GM18909 (cell line): ENCODE data around the gene IFIT2.
"Not testable (repeated sequence)": the region's sequence is repeated elsewhere in the genome, so short reads cannot be mapped to it uniquely, and the experiment has no call there.

Source experiments
- ATAC-seq: cut with Tn5 transposase; IDR thresholded peaks from one replicate; pipeline ENCODE4 v1.9.1; 2021; ENCODE audit warnings: mild to moderate bottlenecking; ENCODE audit not compliant: unreplicated experiment, poor library complexity

The IFIT2 gene

DNA sequence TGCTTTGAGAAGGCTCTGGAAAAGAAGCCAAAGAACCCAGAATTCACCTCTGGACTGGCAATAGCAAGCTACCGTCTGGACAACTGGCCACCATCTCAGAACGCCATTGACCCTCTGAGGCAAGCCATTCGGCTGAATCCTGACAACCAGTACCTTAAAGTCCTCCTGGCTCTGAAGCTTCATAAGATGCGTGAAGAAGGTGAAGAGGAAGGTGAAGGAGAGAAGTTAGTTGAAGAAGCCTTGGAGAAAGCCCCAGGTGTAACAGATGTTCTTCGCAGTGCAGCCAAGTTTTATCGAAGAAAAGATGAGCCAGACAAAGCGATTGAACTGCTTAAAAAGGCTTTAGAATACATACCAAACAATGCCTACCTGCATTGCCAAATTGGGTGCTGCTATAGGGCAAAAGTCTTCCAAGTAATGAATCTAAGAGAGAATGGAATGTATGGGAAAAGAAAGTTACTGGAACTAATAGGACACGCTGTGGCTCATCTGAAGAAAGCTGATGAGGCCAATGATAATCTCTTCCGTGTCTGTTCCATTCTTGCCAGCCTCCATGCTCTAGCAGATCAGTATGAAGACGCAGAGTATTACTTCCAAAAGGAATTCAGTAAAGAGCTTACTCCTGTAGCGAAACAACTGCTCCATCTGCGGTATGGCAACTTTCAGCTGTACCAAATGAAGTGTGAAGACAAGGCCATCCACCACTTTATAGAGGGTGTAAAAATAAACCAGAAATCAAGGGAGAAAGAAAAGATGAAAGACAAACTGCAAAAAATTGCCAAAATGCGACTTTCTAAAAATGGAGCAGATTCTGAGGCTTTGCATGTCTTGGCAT, 4.8 kb downstream of the IFIT2 start:
- no peak for ATAC-seq

DNA sequence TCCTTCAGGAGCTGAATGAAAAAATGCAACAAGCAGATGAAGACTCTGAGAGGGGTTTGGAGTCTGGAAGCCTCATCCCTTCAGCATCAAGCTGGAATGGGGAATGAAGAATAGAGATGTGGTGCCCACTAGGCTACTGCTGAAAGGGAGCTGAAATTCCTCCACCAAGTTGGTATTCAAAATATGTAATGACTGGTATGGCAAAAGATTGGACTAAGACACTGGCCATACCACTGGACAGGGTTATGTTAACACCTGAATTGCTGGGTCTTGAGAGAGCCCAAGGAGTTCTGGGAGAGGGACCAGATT, 5.4 kb downstream of the IFIT2 start:
- ATAC-seq = no peak

DNA sequence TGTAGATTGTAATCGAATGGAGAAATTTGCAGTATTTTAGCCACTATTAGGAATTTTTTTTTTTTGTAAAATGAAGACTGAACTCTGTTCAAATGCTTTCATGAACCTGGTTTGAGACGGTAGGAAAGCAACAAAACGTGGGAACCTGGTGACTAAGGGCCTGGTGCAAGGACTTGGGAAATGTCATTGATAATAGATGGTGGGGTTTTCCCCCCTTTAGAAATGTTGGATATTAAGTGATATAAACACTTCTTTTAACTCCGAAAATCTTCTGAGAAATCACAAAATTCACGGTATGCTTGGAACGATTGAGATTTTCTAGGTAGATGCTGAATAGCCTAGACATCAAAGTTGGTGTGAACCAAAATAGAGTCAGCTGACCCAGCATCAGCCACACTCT, 6.4 kb downstream of the IFIT2 start:
- no peak for ATAC-seq

DNA sequence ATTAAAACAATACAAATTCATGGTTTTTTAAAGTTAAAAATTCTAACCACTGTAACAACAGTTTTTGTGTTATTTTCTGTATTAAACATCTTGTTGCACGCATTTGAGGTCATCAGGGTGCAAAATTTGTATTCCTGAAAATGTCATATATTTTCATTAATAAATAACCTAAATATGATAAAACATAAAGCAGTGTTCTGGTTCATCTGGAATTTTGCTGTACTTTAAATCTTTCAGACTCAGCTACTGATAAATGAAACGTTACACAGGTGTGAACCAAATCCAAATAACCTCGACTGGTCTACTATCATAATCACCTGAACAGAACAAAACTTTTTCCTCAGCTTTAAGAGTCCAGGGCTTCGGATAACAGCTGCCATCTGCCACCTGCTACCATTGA, 6.9 kb downstream of the IFIT2 start:
- ATAC-seq = no peak

DNA sequence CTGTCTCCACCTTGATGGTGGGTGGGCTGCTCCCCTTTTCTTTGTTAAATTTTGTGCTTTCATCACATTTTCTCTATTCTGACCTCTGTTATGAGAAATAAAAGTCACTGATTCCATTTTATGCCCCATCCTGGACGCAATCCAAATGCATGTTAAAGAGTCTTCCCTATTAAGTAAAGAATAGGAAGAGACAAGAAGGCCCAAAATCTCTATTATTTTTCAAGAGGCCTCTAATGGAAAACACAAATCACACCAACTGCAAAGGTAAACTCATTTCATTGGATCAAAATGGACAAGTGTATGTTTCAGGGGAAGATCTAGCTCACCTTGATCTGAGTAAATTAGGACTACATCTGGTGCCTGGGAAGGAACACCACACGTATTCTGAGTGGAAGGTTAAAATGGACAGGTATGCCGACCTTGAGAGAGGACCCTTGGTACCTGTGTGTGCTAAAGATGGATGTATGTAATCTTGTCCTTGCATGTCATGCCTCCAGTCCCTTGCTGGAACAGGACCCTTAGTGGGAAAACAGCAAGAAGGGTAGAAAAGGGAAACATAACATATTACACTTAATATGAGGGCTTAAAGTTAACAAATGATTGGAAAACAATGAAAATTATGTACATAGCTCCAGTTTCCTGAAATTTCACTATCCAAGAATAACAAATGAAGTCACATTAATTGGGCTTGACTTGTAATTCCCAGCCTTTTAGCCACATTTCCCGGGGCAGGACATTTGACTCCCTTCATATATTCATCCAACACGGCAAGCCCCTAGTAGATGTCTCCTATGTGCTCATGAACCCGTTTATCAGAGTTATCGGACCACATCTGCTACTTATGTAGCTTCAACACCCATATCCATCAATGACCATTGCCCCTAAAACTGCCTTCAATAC, 7.6 kb downstream of the IFIT2 start:
- ATAC-seq = no peak

DNA sequence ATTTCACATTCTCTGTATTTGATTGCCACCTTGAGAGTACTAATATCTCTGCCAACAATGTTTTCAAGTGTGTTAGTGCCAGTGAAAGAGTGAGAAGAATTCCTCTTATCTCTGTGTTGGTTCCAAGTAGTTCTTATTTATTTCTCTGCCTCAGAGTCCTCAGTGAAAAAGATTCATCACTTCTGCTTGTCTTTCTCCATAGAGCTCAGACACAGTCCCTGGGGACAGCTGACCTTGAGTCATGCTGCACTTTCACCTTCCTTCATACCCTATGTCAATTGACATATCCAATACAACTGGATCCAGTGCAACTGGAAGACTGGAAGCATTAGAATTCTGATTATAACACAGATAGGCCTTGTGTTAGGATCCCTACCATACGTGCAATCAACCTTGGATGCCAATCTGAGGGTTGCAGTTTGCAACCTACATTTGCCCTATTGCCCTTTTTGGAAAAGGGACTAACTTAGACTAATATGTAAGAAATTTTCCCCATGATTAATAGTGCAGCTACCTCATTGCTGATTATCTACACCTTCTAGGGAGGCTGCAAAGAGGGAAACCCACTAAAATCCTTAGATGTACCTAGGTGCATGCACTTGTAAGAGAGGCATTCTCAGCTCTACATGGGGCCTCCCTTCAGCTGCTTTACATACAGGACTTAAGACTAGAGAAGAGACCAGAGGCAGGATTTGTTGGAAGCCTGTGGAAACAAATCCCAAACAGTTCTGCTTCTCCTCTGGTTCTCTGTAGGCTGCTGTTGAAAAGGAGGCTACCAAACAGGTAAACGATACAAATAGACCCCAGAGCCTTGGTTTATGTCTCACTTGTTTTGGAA, 8.4 kb downstream of the IFIT2 start:
- ATAC-seq = no peak

DNA sequence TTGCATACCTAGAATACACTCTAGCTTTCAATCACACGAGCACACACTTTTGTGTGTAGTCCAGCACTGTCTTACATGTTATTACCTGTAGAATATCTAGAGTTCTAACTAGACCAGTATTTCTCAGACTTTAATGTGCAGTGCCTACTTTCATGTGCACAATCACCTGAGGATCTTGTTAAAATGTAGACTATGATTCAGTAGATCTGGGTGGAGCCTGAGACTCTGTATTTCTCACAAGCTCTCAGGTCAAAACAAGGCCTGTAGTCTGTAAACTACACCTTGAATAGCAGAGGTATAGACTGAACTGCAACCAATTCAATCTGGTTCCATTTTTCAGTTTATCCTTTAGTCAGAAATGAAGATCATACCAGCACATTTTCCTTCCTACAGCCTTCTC, 11.1 kb downstream of the IFIT2 start:
- ATAC-seq = no peak

DNA sequence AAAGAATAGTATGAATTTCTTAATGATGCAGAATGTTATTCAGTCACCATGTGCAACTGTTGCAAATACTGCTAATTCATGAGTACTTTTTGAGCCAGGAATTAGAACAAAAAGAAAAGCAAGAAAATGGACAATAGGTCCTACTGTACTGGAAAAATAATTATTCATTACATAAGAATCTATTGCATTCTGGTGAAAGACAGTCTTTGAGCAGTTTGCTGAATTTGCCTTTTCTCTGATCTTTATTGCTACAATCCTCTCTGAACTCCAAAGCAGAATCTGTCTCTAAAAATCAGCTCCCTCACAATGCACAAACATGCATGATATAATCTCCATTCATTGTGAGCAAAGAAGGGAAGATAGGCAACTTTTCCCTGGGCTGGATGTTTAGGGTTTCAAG, 12.8 kb downstream of the IFIT2 start:
- ATAC-seq = no peak

DNA sequence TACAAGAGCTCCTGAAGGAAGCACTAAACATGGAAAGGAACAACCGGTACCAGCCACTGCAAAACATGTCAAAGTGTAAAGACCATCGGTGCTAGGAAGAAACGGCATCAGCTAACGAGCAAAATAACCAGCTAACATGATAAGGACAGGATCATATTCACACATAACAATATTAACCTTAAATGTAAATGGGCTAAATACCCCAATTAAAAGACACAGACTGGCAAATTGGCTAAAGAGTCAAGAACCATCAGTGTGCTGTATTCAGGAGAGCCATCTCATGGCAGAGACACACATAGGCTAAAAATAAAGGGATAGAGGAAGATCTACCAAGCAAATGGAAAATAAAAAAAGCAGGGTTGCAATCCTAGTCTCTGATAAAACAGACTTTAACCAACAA, 16.2 kb downstream of the IFIT2 start:
- not testable (repeated sequence) for ATAC-seq

DNA sequence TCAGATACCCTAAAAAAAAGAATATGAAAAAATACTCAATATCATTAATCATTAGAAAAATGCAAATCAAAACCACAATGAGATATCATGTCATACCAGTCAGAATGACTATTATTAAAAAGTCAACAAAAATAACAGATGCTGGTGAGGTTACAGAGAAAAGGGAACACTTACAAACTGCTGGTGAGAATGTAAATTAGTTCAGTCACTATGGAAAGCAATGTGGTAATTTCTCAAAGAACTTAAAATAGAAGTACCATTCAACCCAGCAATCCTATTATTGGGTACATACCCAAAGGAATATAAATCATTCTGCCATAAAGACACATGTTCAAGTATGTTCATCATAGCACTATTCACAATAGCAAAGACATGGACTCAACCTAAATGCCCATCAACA, 23.2 kb downstream of the IFIT2 start:
- ATAC-seq = not testable (repeated sequence)

DNA sequence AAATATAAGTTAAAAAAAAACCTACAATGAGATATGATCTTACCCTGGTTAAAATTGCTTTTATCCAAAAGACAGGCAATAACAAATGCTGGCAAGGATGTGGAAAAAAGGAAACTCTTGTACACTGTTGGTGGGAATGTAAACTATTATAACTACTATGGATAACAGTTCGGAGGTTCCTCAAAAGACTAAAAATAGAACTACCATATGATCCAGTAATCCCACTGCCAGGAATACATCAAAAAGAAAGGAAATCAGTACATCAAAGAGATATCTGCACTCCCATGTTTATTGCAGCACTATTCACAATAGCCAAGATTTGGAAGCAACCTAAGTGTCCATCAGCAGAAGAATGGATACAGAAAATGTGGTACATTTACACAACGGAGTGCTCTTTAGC, 24.0 kb downstream of the IFIT2 start:
- not testable (repeated sequence) for ATAC-seq

DNA sequence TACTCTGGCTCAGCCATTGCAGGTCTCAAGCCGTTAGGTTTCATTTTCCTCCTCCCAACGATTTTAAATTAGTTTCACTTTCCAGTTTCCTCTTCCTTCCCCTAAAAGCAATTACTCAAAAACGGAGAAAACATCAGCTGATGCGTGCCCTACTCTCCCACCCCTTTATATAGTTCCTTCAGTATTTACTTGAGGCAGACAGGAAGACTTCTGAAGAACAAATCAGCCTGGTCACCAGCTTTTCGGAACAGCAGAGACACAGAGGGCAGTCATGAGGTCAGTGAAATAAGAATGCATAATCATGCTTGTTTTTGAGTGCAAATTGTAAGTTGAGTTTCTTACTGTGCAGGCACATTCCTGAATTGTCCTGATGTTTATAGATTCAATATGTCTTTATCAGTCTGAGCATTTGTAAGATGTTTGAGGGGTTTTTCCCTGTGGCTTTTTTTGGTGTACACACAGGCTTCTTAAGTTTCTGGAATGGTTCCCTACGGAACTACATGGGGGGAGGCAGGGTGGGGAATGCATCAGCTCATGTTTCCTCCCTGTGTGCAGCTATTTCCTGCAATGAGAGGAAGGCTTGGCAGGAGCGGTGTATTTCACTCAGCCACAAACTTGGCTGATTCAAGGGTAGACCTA, 26.1 kb downstream of the IFIT2 start, which contains the start of gene IFIT3:
TSS of gene IFIT3 (plus strand) at position 195 of the 639 bp plus-strand sequence. CDS start at position 272, 77 bp downstream.
- ATAC-seq = peak; percentile 33

DNA sequence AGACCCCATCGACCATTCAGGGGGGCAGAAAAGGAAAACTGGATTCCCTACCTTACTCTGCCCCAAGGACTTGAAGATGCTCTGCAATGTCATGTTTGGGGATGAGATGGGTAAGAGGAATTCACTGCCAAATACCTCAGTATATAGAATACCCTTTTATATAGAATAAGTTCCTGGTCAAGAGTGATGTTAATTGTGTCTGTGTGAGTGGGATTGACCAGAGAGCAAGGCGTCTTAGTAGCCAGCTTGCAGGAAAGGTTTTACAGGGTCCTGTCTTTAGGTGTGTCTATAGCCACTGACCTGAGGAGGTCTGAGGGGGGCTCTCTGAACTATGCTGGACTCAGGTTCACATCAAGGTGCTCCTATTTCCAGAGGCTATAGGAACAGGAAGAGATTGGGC, 27.3 kb downstream of the IFIT2 start:
- ATAC-seq = no peak

DNA sequence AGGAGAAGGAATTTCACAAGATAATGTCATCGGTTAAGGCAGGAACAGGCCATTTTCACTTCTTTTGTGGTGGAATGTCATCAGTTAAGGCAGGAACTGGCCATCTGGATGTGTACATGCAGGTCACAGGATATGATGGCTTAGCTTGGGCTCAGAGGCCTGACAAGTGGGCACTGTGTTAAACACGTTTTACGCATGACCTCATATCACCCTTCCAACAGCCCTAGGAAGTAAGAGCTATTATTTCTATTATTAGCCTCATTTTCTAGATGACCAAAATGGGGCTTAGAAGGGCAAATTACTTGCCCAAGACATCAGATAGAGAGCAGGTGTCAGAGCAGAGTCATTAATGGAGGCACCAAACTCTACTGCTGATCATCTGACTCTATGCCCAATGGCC, 28.2 kb downstream of the IFIT2 start:
- not testable (repeated sequence) for ATAC-seq

DNA sequence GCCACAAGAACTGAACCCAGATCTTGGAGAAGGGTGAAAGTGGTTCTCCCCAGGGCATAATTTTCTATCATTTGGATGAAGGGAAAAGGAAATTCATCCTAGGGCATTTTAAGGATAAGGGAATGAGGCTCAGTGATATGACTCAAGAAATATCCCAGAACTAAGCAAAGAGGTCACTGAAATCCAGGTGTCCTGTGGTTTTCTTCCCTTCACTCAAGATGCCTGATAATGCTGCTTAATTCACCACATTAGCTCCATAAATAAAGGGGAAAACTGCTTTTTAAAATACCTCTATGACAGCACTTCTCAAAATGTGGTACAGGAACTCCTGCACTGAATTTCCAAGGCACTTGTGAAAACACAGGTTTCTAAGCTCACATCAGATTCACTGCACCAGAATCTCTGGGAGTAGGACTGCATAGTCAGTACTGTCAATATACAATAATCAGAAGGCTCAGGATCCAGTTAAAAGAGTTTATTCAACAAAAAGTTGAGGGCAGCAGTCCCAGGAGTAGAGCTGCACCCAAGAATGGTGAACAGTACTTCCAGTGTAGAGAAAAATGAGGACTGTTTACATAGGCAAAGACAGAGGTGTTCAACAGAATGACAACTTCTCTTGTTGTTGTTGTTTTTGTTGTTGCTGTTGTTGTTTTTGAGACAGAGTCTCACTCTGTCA, 28.8 kb downstream of the IFIT2 start:
- ATAC-seq = no peak

DNA sequence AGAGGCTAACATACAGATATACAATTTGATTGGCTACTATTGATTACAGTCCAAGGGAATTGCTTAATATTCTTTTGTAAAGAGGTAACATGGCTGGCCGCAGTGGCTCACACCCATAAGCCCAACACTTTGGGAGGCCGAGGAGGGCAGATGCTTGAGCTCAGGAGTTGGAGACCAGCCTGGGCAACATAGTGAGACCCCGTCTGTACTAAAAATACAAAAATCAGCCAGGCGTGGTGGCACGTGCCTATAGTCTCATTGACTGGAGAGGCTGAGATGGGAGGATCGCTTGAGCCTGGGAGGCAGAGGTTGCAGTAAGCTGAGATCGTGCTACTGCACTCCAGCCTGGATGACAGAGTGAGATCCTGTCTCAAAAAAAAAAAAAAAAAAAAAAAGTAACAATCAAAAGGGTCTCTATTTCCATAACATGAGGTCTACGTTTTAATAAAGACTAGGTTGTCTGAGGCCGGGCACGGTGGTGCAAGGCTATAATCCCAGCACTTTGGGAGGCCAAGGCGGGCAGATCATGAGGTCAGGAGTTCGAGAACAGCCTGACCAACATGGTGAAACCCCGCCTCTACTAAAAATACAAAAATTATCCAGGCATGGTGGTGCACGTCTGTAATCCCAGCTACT, 29.8 kb downstream of the IFIT2 start:
- not testable (repeated sequence) for ATAC-seq

DNA sequence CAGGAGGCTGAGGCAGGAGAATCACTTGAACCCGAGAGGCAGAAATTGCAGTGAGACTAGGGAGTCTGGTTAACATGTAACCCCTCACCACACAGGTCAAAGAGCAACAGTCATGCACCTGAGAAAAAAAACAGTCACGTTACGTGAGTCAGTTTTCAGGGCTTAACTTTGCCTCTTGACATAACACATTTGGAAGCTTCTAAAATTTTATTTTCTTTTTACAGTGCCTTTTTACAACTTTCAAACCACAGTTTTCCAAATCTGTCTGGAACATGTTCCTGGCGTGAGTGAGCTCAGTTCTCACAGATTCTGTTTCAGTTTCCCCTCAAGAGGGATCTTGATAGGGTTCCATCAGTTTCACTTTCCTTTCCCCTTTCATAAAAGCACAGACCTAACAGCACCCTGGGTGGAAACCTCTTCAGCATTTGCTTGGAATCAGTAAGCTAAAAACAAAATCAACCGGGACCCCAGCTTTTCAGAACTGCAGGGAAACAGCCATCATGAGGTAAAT, 30.3 kb downstream of the IFIT2 start:
- ATAC-seq = peak; percentile 49

DNA sequence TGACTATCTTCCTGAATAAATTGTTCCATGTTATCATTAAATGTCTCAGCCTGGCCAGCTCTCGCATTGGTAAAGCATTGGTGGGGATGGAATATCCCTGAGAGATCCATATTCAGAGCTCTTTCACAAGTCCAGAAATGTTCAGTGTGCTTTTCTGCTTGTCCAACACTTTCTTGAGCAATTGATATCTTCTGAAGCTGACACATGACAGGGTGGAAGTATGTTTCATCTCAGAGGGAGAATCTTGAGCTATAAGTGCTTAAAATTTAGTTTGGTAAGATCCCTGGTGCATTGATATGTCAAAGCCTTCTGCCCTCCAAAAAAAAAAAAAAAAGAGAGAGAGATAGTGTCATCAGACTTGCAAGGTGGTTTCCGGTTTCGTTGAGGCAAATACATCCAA, 33.4 kb downstream of the IFIT2 start:
- no peak for ATAC-seq

DNA sequence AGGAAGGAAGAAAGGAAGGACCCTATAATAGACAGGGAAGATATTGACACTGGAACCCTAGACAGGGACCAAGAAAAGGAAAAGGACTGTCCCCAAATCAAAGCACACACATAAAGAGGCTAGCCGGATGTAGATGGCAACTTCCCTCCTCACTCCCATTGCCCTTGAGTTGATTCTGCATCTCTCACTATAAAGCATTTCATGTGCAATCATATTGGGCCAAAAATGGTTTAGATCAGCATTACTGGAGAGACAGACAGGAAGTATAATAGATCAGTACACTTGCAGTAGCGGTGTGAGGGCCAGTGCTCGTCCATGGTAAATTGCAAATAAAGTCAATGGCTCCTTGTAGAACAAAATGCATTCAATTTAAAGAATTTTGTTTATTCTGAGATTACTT, 34.4 kb downstream of the IFIT2 start:
- no peak for ATAC-seq
